AML-193 (cell line): ENCODE measurements around the gene ATAD2B.
A peak's percentile ranks its signal among the peaks of the same experiment; 100 is the strongest.

Experiments
- DNase-seq, 2 experiments: peaks; one replicate each; lab custom pipeline; 2025; lab: John Stamatoyannopoulos, UW

The ATAD2B gene

GRCh38 chr2:23837871-23838270, 89.1 kb downstream of the ATAD2B start:
- DNase-seq, result no peak

DNA sequence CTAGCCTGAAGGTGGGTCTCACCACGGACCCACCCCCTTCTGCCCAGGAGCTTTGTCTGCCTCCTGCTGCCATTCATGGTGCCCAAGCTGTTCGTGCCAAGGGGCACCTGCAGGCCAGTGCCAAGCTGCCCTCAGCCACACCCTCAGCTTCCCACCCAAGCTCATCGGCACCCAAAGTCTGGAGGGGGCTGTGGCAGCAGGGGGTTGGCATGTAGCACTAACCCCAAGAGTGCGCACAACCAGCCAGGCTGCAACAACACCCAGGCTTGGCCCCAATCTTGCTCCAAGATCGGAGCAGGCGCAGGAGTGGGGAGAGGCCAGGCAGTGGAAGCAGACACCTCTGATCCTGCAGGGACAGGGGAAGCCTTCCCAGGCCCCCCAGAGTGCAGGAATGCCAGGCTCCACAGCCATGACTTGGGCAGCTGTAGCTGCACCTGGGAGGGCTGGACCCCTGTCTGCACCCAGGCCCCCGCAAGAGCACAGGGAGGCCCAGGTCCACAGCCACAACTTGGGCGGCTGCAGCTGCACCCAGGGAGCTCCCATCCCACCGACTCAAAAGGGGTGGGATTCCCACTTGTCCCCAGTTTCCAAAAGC, 89.9 kb downstream of the ATAD2B start:
- no peak for DNase-seq

DNA sequence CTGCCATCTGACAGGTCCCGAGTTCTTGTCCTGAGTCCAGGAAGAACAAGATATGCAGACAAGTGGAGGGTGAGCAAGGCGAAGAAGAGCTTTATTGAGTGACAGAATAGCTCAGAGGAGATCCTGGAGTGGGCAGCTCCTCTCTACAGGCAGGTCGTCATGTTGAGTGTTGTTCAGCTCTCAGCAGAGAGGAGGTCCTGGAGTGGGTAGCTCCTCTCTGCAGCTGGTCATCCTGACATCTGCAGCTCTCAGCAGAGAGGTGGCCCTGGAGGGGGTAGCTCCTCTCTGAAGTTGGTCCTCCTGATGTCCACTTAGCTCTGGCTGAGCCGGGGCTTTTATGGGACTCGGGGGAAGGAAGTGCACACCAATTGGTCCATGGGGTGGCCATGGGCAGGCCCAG, 90.4 kb downstream of the ATAD2B start:
- no peak for DNase-seq

DNA sequence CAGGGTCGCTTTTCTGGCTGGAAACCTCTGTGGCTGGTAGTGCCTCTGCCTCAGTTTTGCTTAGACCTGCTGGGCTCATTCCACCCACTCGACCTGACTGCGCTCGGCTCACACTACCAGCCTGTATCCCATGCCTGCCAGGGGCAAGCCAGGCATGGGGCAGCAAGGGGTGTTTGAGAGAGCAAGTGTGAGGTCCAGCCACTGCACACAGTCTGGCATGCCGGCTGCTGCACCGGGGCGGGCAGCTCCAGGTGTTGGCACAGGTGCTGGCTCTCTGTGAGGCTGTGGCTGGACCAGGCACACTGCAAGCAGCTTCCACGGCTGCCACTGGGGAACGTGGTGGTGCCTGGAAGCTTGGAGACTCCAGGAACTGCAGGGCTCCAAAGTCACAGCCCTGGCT, 90.9 kb downstream of the ATAD2B start:
- no peak for DNase-seq

GRCh38 chr2:23835423-23835822, 91.5 kb downstream of the ATAD2B start:
- no peak for DNase-seq

- DNase-seq, result no peak
Measured at GRCh38 chr2:23828986-23829385, 97.9 kb downstream of the ATAD2B start.

DNA sequence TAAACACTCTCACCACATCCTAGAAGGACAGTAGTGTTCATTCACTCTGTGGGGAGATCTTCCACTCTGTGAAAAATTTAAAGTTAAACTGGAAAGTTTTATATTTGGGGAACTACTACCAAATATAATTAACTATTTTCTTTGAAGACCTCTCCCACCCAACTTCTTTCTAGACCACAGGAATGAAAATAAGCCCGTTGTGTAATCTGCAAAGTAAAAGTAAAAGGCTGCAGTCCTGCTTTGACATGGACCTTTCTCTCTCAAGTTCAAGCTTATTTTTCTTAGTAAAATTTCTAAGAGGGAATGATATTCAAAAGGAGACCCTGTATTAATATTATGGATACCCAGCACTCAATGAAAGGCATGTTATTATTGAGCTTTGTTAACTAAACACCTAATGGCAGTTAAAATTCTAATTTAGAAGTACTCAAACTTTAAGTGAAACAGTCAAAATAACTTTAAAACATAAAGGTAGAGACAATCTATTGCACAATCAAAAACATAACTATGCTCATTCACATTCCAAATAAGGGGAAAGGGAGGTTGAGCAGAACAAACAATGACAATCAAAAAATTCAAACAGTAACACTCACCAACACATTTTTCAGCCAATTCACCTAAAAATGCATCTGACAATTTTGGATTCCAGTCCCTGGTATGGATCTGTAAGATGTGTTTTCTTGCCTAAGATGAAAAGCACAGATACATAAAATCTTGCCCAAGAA, 98.5 kb downstream of the ATAD2B start:
- DNase-seq, result no peak

- no peak for DNase-seq
Measured at GRCh38 chr2:23827287-23827686, 99.6 kb downstream of the ATAD2B start.

GRCh38 chr2:23826771-23827170, 100.2 kb downstream of the ATAD2B start:
- DNase-seq, result no peak

DNA sequence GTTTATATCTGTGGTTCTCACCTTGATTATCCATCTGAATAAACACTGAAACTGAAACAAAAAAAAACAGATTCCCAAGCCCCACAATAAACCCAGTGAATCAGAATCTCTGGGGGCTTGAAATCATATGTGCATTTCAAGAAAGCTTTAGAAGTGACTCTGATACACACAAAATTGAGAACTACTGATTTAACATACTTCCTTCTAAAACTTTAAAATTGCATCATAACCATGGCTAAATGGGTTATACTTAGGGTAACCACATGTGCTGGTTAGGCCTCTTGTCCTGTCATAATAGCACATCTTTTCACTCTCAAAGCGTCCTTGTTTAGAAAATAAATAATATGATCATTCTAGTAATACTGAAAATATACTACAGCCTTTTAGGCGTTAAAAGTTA, 100.9 kb downstream of the ATAD2B start:
- DNase-seq, result peak; percentile 37

DNA sequence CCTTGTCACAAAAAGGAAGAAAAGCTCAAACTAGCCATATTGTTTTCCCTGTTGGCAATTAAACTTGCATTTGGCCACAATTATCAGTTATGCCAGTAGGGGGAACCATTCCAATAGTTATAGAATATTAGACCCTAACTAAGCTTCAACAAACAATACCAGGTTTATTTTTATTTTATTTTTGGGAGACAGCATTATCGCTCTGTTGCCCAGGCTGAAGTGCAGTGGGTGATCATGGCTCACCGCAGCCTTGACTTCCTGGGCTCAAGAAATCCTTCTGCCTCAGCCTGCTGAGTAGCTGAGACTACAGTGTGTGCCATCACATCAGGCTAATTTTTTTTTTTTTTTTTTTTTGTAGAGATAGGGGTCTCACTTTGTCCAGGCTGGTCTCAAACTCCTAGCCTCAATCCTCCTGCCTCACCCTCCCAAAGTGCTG, 102.1 kb downstream of the ATAD2B start:
- DNase-seq, result peak; percentile 54 to 62

- no peak for DNase-seq
Measured at GRCh38 chr2:23823863-23824262, 103.1 kb downstream of the ATAD2B start.

- no peak for DNase-seq
Measured at GRCh38 chr2:23814963-23815362, 112.0 kb downstream of the ATAD2B start.

DNA sequence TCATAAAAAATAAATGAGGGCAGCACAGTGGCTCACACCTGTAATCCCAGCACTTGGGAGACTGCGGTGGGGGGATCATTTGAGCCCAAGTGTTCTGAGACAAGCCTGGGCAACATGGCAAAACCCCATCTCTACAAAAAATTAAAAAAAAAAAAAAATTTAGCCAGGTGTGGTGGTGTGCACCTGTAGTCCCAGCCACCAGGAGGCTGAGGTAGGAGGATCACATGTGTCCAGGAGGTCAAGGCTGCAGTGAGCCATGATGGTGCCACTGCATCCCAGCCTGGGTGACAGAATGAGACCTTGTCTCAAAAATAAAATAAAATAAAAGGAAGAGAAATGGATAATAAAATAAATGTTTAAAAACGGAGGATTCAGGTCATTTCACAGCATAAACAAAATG, 113.5 kb downstream of the ATAD2B start:
- no peak for DNase-seq

DNA sequence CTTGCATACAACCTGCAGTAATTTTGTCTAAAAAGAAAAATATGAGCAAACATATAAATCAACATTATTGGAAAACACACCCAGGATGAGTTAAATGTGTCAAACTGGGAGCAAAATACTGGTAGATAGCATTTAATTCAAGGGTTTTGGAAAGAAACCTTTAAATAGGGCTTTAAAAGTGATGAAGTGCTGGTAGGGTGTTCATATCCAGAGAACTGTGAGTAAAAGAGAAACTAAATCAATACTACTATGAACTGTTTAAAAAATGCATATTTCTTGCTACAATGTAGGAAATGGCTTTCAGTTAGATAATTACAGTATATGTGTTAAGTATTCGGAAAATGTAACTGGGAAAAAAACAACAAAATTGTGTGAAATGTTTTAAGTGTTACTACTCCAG, 117.8 kb downstream of the ATAD2B start:
- DNase-seq, result no peak

- no peak for DNase-seq
Measured at GRCh38 chr2:23806665-23807249, 120.2 kb downstream of the ATAD2B start.

GRCh38 chr2:23806201-23806600, 120.7 kb downstream of the ATAD2B start:
- no peak for DNase-seq

GRCh38 chr2:23803965-23804542, 122.9 kb downstream of the ATAD2B start:
- DNase-seq, result no peak

DNA sequence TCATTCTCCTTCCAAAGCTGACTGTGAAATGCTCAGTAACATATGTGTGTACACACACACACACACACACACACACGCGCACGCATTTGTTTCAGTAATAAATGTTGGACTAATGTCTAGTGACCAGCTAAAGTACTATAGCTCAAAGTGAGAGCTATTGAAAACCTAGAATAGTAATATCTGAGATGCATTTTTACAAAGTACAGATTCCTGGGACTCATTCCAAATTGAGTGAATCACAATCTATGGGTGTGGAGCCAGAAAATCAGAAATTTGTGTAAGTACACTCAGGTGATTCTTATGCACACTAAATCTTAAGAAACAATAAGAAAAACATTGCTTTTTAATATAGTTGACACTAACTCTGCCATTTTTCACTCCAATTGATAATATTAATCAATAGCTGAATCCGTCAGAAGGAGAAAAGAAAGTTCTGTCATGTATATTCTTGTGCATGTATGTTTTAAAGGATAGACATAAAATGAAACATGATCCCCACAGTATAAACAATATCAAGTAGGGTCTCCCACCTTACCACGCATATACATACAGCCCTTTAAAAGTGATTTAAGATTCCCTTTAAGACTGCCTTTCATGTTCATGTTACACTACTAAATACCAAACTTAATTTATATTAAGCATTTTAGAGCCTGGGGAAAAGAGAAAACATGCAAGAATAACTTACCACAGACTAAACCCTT, 123.5 kb downstream of the ATAD2B start:
- DNase-seq, result no peak

GRCh38 chr2:23801396-23801795, 125.5 kb downstream of the ATAD2B start:
- peak; percentile 88 to 92 for DNase-seq

- no peak for DNase-seq
Measured at GRCh38 chr2:23794234-23794633, 132.7 kb downstream of the ATAD2B start.

DNA sequence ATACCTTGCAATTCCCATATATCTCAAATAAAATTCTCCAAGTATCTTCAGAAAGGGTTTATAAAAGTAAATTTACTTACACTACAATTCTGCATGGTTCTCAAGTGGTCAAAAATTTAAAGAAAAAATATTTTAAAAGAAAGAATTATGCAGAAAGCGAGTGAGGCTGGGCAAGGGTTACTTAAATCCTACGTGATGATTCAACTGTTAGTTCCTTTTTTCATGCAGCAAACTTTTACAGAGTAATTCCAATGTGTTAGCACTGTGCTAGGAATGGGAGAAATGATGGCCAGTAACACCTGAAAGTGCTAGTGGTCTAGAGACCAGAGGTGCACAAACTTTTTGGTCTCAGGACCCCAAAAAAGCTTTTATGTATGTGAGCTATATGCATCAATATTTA, 133.4 kb downstream of the ATAD2B start:
- peak; percentile 6 to 12 for DNase-seq

DNA sequence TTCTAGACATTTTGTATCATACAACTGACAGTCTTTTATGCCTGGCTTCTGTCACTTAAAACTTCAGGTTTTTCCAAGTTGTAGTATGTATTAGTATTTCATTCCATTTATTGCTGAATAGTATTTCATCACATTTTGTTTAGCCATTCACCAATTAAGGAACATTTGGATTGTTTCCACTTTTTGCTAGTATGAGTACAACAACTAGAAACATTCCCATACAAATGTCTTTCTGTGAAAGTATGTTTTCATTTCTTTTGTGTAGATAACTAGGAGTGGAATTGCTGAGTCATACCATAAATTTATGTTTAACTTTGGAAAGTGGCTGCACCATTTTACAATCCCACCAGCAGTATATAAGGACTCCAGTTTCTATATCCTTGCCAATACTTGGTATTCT, 135.9 kb downstream of the ATAD2B start:
- DNase-seq, result no peak
